Measurements from ENCODE around the gene ECHDC3.

GRCh38 chr10:11730779-11731178 is 11.4 kb upstream of the ECHDC3 start:
- no peak for TF ChIP-seq EZH2phosphoT487 (IDR thresholded peaks at IDR 0.05; ENCODE audit: borderline replicate concordance)
- TF ChIP-seq CTCF (conservative IDR thresholded peaks at IDR 0.05; ENCODE audit: low read length), result no peak

Data from Loucy (cell line).